ENCODE data around the gene GRAMD1A.
"Not testable (repeated sequence)": the region's sequence is repeated elsewhere in the genome, so short reads cannot be mapped to it uniquely, and the experiment has no call there.

Gene GRAMD1A

DNA sequence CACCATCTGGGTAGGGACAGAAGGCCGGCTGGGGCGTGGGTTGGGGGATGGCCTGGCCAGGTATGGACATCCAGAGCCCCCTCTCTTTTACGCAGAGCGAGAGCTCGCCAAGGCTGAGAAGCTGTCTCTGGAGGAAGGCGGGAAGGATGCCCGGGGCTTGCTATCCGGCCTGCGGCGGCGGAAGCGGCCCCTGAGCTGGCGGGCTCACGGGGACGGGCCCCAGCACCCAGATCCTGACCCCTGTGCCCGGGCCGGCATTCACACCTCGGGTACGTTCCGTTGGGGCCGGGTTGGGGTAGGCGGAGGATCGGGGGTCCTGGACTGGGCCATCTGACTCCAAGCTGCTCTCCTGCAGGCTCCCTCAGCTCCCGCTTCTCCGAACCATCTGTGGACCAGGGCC is 21.5 kb downstream of the GRAMD1A start:
- no peak for DNase-seq

DNA sequence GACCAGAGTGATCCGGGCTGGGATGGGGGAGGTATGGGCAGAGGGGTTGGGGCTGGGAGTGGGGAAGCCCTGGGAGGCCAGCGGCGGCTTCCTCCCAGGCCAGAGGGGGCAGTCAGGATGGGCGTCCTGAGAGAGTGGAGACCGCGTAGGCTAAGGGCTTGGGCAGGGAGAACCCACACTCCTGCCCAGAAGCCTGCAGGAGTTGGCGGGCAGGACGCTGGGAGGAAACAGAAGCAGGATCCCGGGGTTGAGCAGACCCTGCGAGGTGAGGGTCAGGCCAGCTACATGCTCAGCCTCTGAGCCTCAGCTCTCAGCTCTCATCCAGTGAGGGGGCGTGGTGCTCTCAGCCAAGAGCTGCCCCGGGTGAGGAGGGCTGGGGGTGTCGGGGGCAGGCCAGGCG is 22.3 kb downstream of the GRAMD1A start:
- no peak for DNase-seq

DNA sequence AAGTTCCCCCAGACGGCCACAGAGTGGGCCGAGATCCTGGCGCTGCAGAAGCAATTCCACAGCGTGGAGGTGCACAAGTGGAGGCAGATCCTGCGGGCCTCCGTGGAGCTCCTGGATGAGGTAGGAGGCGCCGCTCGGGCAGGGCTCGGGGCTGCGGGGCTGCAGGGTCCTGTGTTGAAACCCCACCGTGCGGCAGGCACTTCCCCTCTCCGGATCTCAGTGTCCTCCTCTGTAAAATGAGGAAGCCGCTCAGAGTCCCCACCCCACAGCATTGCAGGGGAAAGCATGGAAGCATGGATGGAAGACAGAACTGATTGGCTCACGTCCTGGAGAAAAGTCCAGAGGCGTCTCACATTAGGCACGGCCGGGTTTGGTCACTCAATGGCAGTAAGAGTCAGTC is 23.3 kb downstream of the GRAMD1A start:
- no peak for DNase-seq

DNA sequence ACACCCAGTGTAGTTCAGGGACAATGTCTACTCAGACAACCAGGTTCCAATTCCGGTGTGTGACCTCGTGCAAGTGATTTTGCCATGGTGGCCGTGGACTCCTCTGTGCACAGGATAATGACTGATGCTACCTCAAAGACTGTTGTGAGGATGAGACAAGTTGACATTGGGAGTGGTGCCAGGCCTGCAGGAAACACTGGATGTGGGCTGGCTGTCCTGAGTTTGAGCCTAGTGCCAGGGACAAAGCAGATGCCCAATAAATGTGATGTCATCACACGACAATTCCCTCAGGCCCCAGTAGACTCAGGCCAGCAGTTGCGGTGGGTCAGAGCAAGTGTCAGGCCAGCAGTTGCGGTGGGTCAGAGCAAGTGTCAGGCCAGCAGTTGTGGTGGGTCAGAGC is 24.0 kb downstream of the GRAMD1A start:
- no peak for DNase-seq

DNA sequence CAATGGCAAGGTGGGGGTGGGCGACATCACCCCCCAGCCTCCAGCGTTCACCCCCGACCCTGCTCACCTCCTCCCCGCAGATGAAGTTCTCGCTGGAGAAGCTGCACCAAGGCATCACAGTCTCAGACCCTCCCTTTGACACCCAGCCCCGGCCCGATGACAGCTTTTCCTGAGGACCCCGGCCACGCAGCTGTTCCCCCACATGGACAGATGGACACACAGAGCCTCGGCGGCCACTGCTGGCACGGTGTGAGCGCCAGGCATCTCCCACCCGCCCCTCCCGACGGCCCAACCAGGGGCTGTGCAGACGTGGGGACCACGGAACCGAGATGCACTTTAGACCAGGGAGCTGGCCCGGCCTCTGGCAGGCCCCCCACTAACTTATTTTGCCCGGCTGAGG is 25.8 kb downstream of the GRAMD1A start:
- DNase-seq = no peak

DNA sequence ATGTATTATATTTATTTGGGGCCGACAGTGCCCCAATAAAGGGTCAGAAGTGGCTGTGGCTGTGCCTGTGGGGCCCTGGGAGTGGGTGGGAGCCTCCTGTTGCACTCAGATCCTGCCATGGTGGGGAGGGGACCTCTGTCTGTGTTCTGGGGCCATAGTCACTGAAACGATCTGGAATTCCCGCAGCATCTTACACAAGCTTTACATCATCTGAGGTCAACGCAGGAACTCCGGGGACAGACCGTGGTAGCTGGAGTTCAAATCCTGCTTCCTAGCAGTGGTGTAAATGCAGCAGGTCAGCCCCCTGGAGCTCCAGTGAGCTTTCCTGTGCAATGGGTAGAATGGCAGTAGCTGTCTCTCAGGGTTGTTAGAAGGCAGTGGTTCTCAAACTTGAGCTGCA is 26.3 kb downstream of the GRAMD1A start:
- no peak for DNase-seq

DNA sequence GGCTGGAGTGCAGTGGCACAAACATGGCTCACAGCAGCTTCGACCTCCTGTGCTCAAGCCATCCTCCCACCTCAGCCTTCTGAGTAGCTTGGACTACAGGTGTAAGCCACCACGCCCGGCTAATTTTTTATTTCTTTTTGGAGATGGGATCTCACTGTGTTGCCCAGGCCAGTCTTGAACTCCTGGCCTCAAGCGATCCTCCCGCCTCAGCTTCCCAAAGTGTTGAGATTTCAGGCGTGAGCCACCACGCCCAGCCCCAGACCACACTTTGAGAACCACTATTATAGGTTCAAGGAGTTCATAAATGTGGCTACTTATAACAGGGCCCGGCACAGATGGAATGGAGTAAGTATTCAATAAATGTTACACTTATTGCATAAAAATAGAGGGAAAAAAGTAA is 26.9 kb downstream of the GRAMD1A start:
- no peak for DNase-seq

DNA sequence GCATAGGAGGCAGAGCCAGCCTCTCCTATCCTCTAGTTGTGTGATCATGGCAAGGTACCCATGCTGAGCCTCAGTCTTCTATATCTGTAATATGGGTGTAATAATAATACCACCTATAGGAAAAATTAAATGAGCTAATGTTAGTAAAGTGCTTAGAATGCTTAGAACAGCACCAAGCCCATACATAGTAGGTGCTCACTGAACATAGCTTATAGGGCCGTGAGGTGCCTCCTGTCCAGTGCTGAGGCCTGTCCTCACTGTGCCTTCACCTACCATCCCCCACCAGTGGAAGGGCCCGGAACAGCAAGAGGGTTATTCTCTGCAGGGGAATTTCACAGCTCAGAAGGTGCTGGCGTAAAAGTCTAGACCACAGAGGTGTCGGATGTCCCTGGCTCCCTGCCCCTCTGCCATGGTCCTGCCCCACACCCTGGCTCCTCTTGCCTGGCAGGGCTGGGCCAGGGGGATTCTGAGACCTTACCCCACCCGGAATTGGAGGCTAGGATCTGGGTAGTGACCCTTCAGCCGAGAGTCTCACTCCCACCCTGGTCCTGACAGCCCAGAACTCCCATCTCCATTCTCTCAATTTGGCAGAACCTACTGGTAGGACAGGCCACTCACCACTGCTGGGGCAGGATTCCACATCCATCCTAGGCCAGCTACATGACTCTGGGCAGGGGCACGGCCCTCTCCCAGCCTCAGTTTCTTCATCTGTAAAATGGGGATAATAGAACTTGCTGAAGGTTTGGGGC is 27.9 kb downstream of the GRAMD1A start:
- no peak for DNase-seq

DNA sequence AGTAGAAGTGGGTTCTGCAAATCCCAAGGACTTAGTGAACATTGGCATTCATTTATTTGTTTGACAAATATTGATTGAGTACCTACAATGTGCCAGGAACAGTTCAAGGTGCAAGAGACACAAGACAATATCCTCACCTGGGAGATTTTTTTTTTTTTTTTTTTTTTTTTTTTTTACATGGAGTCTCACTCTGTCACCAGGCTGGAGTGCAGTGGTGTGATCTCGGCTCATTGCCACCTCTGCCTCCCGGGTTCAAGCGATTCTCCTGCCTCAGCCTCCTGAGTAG is 28.4 kb downstream of the GRAMD1A start:
- DNase-seq = not testable (repeated sequence)

DNA sequence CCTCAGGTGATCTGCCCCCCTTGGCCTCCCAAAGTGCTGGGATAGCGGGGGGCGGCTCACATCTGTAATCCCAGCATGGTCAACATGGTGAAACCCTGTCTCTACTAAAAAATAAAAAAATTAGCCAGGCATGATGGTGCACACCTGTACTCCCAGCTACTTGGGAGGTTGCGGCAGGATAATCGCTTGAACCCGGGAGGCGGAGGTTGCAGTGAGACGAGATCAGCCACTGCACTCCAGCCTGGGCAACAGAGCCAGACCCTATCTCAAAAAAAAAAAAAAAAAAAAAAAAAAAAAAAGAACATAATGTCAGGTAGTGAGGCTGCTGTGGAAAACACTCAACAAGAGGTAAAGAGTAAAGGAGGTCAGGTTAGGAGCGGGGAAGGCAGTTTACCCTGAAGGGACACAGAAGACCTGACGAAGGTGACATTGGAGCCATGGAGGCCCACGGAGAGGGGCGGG is 29.2 kb downstream of the GRAMD1A start:
- not testable (repeated sequence) for DNase-seq

DNA sequence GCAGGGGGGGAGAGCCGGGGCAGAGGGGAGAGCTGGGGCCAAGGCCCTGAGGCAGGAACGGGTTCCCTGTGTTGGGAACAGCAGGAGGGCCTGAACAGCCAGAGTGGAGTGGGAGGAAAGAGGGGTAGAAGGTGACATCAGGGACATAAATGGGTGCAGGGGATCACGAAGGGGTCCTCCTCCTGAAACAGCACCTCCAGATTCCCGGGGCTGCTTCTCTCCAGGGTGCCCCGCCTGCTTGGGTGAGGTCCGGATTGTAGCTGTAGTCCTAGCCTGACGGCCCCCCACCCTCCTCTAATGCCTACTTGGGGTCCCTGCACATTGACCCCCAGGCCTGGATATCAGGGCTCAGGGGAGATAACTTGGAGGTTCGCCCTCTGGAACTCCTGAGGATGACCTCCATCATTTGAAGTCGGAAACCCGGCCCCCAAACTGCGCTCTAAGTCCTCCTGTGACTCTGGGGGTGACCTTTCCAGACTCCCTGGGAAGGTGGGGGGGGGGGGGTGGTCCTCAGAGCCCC is 29.7 kb downstream of the GRAMD1A start:
- DNase-seq = no peak

DNA sequence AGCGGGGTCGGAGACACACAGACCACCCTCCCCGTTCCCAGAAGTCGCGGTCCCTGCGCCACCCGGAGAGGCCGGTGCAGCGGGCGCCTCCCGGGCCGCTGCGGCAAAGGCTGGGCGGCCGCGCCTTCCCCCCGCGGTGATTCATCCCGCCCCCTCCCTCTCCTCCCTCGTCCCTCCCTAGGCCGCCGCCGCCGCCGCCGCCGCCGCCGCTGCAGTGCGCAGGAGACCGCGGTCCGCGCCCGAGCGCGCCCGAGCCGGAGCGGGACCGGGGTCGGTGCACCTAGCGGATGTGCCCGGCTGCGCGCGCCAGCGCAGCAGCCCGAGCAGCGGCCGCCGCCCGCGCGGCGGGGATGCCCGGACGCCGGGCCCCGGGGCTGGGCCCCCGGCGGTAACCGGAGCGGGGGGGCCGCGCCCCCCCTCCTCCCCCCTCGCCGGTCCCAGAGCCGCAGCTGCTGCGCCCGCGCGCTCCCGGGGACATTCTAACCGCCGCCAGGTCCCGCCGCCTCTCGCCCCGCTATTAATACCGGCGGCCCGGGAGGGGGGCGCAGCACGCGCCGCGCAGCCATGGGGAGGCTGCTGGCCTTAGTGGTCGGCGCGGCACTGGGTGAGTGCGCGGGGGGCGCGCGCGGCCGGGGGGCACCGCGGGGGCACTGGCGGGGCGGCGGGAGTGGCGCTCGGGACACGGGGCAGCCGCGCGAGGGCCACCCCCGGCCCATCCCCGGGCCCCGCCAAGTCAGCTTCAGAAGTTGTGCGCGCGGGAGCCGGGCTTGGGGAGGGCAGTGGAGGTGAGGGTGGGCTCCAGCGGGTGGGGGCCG is 30.3 kb downstream of the GRAMD1A start, which contains the start of gene SCN1B:
TSS of gene SCN1B (plus strand) at position 214 of the 815 bp plus-strand sequence. CDS start at position 565, 351 bp downstream.
- DNase-seq = peak; percentile 38

DNA sequence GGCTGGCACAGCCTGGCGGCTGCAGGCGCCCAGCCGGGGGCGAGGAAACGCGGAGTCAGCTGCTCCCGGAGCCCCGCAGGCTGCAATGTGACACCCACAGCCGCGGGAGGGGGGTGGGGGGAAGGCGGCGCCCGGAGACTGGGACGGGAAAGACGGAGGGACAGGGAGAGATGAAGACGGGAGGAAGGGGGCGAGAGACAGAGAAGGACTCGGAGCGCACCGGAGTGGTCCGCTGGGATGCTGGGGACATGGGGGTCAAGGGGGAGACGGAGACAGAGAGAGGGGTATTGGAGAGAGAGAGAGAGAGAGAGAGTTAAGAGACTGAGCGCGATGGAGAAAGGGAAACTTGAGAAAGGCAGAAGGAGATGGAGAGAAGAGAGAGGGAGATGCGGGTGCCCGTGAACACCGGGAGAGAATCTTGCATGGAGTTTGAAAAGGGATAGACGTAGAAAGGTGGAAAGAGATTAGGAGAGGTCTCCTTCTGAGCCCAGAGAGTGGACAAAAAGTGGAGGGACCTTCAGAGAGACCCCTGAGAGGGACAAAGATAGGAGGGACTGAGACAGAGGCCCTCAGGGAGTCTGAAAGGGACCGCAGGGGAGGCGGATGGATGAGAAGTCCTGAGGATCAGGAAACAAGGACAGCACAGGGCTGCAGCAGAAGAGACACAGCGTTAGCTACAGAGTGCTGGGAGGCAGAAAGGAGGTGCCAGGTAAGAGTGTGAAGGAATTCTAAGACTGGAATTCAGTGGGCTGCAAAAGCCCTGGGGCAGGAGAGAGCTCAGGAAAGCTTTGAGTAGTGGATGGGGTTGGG is 31.2 kb downstream of the GRAMD1A start:
- no peak for DNase-seq

DNA sequence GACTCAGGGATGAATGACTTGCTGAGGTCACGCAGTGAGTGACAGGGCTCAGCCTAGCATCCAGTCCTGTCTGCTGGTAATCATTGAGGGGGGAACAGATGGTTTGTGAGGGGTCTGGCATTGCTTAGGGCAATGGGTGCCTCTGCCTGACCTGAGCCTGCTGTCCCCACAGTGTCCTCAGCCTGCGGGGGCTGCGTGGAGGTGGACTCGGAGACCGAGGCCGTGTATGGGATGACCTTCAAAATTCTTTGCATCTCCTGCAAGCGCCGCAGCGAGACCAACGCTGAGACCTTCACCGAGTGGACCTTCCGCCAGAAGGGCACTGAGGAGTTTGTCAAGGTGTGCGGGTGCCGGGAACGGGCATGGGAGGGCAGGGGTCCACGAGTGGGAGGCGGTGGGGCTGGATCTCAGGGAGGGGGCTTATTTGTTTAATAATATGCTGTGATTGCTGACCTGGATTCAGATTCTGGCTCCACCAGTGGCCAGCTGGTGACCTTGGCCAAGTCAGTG is 32.3 kb downstream of the GRAMD1A start:
- DNase-seq = no peak

DNA sequence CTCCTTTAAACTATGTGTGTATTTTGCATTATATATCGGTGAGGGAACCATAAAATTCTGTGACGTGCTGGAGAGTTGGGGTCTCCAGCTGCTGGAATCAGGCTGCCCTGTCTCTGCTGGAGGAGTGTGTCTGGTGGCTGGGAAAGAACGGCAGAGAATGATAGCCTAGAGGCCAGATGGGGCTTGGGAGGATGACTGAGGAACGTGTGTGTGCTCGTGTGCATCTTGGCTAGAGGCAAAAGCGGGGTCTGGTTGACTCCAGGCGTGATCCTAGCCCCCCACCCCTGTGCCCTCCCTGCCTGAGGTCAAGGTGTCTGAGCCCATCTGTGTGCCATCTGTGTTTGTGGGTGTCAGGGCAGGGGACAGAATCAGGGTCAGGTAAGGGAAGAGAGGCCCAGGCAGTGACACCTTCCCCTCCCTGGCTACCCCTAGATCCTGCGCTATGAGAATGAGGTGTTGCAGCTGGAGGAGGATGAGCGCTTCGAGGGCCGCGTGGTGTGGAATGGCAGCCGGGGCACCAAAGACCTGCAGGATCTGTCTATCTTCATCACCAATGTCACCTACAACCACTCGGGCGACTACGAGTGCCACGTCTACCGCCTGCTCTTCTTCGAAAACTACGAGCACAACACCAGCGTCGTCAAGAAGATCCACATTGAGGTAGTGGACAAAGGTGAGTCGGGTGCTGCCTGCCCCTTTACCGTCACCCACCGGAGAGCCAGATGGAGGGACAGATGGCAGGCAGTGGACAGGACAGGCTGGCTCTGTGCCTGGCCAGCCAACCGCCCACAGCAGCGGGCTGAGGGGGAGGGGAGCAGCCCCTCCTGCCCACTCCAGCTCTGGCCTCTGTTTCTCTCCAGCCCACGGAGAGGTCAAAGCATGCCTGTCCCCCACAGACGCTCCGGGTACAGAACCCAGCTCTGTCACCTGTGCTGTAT is 33.2 kb downstream of the GRAMD1A start:
- no peak for DNase-seq

DNA sequence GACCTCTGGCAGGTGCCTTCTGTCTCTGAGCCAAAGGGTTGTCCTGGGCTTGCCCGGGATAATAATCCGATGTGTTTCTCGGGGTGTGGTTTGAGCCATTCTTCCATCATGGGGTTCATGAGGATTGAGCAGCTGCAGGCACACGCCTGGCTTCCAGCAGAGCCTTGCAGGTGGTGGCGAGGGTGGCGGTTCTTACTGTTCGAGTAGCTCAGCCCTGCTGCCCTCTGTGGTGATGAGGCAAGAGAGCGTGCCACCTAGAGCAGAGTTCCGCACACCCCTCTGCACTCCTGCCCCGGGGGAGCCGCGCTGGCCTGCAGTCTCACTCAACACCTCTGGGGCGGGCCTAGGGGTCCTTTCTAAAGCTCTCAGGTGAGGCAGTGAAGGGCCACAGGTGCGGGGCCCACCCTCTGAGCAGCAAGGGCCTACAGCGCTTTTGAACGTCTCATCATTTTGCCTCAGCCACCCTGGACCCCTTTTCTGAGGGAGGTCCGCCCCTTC is 33.9 kb downstream of the GRAMD1A start:
- DNase-seq = peak; percentile 13

DNA sequence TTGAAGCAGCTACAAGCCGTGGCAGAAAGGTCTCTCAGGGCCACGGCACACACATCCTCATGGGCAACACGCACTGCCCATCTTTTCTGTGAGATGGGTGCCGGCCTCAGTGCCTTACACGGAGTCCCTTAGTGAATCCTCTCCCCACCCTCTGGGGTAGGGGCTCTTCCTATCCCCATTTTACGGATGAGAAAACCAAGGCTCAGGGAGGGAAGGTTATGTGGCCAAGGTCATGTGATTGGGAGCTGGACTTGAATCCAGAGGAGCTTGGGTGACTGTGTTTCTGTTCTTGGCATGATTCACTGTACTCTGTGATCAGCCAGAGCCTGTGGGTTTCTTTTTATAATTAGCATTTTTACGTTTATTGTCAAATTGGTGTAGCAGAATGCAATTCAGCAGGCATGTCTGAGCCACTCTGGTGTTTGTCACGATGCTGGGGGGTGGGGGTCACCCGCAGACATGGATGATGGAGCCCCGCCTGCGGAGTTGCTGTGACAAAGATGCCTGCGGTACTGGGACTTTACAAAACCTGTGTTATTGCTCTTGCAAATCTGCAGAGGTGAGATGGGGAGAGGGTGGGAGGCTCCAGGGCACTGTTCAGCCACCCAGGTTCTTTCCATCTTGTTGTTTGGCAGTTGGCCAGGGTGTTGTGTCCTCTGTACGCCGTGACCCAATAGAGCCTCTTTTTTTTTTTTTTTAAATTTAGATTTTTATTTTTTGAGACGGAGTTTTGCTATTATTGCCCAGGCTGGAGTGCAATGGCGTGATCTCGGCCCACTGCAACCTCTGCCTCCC is 34.7 kb downstream of the GRAMD1A start:
- no peak for DNase-seq

DNA sequence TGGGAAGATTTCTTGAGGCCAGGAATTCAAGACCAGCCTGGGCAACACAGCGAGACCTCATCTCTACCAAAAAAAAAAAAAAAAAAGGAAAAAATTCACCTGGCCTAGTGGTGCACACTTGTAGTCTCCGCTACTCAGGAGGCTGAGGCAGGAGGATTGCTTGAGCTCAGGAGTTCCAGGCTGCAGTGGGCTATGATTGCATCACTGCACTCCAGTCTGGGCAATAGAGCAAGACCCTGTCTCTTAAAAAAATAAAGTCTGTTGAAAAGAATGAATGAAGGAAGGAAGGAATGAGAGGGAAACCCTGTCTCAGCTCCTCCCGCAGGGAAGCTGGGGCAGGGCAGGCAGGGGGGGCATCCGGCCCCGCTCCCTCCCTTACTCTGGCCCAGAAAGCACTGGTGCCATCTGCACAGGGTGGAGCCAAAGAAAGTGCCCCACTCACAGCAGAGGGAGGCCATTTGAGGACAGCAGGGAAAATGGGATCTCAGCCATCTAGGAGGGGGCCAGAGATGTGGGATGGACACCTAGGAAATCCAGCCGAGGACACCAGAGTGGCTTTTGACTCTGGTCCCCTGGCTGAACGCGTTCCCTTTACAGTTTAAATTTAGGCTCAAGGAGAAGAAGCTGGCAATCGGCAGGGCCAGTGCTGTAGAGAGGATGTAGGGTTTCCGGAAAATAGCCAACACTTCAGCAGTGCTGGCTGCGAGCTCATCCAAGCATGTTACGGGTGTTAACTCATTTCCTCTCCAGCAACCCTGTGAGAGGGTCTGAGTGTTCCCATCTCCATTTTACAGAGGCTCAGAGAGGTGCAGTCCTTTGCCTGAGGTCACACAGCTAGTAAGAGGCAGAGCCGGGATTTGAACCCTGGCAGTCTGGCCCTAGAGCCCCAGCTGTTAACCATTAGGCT is 37.8 kb downstream of the GRAMD1A start:
- DNase-seq = no peak

DNA sequence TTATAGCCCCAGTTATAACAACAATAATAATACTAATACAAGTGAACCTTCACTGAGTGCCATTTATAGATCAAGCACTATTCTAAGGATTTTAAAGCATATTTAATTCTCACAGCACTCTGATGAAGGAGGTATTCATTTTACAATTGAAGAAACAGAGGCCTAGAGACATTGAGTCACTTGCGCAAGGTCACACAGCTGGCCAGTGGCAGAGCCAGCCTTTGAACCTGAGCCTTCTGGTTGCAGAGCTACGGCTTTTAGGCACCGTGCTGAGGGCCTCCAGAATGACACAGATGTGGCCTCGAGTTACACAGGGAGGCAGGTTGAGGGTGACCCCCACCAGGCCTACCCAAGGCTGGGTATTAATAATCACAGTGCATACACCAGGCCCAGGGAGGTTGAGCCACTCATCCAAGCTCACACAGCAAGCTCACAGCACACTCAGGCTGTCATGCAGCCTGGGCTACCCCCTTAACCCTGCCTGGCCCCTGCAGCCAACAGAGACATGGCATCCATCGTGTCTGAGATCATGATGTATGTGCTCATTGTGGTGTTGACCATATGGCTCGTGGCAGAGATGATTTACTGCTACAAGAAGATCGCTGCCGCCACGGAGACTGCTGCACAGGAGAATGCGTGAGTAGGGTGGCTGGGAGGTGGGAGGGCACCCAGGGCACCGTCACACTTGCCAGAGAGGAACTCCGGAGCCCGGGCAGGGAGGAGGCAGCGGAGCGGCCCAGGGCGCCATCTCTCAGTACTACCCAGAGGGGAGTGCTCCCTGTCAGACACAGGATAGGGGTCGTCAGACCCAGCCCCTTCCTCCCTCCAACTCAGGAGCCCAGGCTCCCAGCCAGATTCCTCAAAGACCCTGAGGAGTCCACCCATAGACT is 38.7 kb downstream of the GRAMD1A start:
- no peak for DNase-seq

Measured in COR-L47 (cell line).